IMR-90 (cell line): Measurements from ENCODE around the gene LELP1. TPM values are rescaled to one million over a fixed set of nuclear protein-coding genes. Genes with fewer than 3 reads are reported as not detected.

Experiments
- ATAC-seq: fragments of 200-7000 bp; cut with Tn5 transposase; 2 replicates; pipeline ENCODE4 v1.9.1; 2020; ENCODE audit warnings: low read depth, mild to moderate bottlenecking, moderate library complexity
- BruUV-seq: library from RNA; stranded (reverse); fragments of 400-500 nt; replicated peaks from 2 replicates; lab custom pipeline; 2021; lab: Mats Ljungman, UMichigan
- CTCF ChIA-PET: fragments of 300-600 bp; formaldehyde crosslinking; extraction: SDS; loops from one replicate; lab custom pipeline; 2021; ENCODE audit warnings: antibody characterized with exemption; lab: Yijun Ruan, JAX
- POLR2A ChIA-PET: fragments of 300-600 bp; sonication (Branson Sonifier 250); formaldehyde crosslinking; loops from one replicate; lab custom pipeline; 2022; ENCODE audit warnings: antibody characterized with exemption; ENCODE audit not compliant: unreplicated experiment; lab: Charles Lee
- DNase-seq: peaks from one replicate; pipeline ENCODE4 v3.0.0; 2013
- H2AFZ ChIP-seq: replicated peaks from 2 replicates; pipeline ENCODE3; 2013; ENCODE audit warnings: low read length, mild to moderate bottlenecking; ENCODE audit not compliant: poor library complexity
- H2AK5ac ChIP-seq: 2 replicates; pipeline ENCODE4 v1.6.1; 2013; ENCODE audit warnings: low read depth, low read length, inconsistent platforms
- H2AK9ac ChIP-seq: replicated peaks from 2 replicates; pipeline ENCODE3; 2013; ENCODE audit warnings: mild to moderate bottlenecking, low read depth, low read length, moderate library complexity; ENCODE audit not compliant: poor library complexity
- H2BK120ac ChIP-seq: 2 replicates; pipeline ENCODE4 v1.6.1; 2013; ENCODE audit warnings: low read depth, low read length, inconsistent platforms
- H2BK15ac ChIP-seq: 3 replicates; pipeline ENCODE4 v1.6.1; 2013; ENCODE audit warnings: low read depth, low read length, inconsistent platforms
- H2BK20ac ChIP-seq: 2 replicates; pipeline ENCODE4 v1.6.1; 2013; ENCODE audit warnings: low read depth, mild to moderate bottlenecking, inconsistent platforms, low read length, moderate library complexity
- H2BK5ac ChIP-seq: 2 replicates; pipeline ENCODE4 v1.6.1; 2013; ENCODE audit warnings: mild to moderate bottlenecking, low read depth, low read length, inconsistent platforms; ENCODE audit not compliant: poor library complexity, severe bottlenecking
- H3K14ac ChIP-seq: replicated peaks from 2 replicates; pipeline ENCODE4 v1.6.1; 2013; ENCODE audit warnings: low read depth, low read length, inconsistent platforms
- H3K18ac ChIP-seq: 2 replicates; pipeline ENCODE4 v1.6.1; 2013; ENCODE audit warnings: low read depth, low read length, control low read depth
- H3K23ac ChIP-seq: 2 replicates; pipeline ENCODE4 v1.6.1; 2013; ENCODE audit warnings: low read depth, low read length, inconsistent platforms
- H3K27ac ChIP-seq: 2 replicates; pipeline ENCODE4 v1.5.1; 2013; ENCODE audit warnings: mild to moderate bottlenecking, control low read depth, low read length; ENCODE audit not compliant: insufficient read depth
- H3K27me3 ChIP-seq: 2 replicates; pipeline ENCODE4 v1.6.1; 2013; ENCODE audit warnings: low read length; ENCODE audit not compliant: control insufficient read depth, insufficient read depth
- H3K36me3 ChIP-seq: 2 replicates; pipeline ENCODE4 v1.6.1; 2013; ENCODE audit warnings: low read length, mixed read lengths; ENCODE audit not compliant: control insufficient read depth, insufficient read depth
- H3K4ac ChIP-seq: 2 replicates; pipeline ENCODE4 v1.6.1; 2013; ENCODE audit warnings: low read depth, low read length, inconsistent platforms
- H3K4me1 ChIP-seq: 2 replicates; pipeline ENCODE4 v1.6.1; 2013; ENCODE audit warnings: low read length, mixed read lengths; ENCODE audit not compliant: control insufficient read depth, insufficient read depth
- H3K4me2 ChIP-seq: 2 replicates; pipeline ENCODE4 v1.6.1; 2013; ENCODE audit warnings: low read depth, mild to moderate bottlenecking, control low read depth, low read length, moderate library complexity
- H3K4me3 ChIP-seq: 2 replicates; pipeline ENCODE4 v1.5.1; 2013; ENCODE audit warnings: low read depth, mild to moderate bottlenecking, control low read depth, low read length, moderate library complexity; ENCODE audit not compliant: insufficient read depth
- H3K56ac ChIP-seq: 2 replicates; pipeline ENCODE4 v1.6.1; 2013; ENCODE audit warnings: low read length, inconsistent platforms; ENCODE audit not compliant: insufficient read depth; ENCODE audit errors: extremely low read depth
- H3K79me1 ChIP-seq, 2 experiments: 2 replicates each; pipeline ENCODE4 v1.6.1; 2013; ENCODE audit warnings: low read length in 2 of 2, inconsistent platforms in 1 of 2, low read depth in 1 of 2
- H3K9ac ChIP-seq: 2 replicates; pipeline ENCODE4 v1.6.1; 2013; ENCODE audit warnings: low read depth, low read length, control low read depth
- H3K9me1 ChIP-seq: 2 replicates; pipeline ENCODE4 v1.6.1; 2013; ENCODE audit warnings: low read length, inconsistent platforms; ENCODE audit not compliant: insufficient read depth
- H3K9me3 ChIP-seq: 2 replicates; pipeline ENCODE4 v1.6.1; 2013; ENCODE audit warnings: low read length; ENCODE audit not compliant: control insufficient read depth, insufficient read depth
- H4K20me1 ChIP-seq: 2 replicates; pipeline ENCODE4 v1.6.1; 2013; ENCODE audit warnings: low read length, inconsistent platforms; ENCODE audit not compliant: insufficient read depth
- H4K5ac ChIP-seq: 2 replicates; pipeline ENCODE4 v1.6.1; 2013; ENCODE audit warnings: mild to moderate bottlenecking, low read depth, low read length, control low read depth
- H4K8ac ChIP-seq, 2 experiments: 2 replicates each; pipeline ENCODE4 v1.6.1; 2013; ENCODE audit warnings: low read depth in 2 of 2, low read length in 2 of 2, control low read depth in 1 of 2, inconsistent platforms in 1 of 2
- H4K91ac ChIP-seq: 2 replicates; pipeline ENCODE4 v1.6.1; 2013; ENCODE audit warnings: low read depth, low read length, inconsistent platforms; ENCODE audit not compliant: insufficient read depth
- BHLHE40 ChIP-seq: fragments of 150-350 bp; IDR thresholded peaks from 2 replicates; pipeline ENCODE4 v1.6.1; 2016; ENCODE audit warnings: mild to moderate bottlenecking, low read depth, low read length
- FOS ChIP-seq: fragments of 150-350 bp; IDR thresholded peaks from 2 replicates; pipeline ENCODE4 v1.6.1; 2016; ENCODE audit warnings: low read depth, low read length
- MAFK ChIP-seq: IDR thresholded peaks from 2 replicates; pipeline ENCODE4 v1.6.1; 2012; ENCODE audit warnings: low read depth, low read length, improper control_type of control experiment
- NFE2L2 ChIP-seq: fragments of 150-350 bp; IDR thresholded peaks from 2 replicates; pipeline ENCODE4 v1.6.1; 2016; ENCODE audit warnings: low read depth, mild to moderate bottlenecking, low read length
- POLR2A ChIP-seq: IDR thresholded peaks from 2 replicates; pipeline ENCODE4 v1.6.1; 2012; ENCODE audit warnings: mild to moderate bottlenecking, low read depth, low read length
- SMC3 ChIP-seq: fragments of 150-350 bp; IDR thresholded peaks from 2 replicates; pipeline ENCODE4 v1.6.1; 2016; ENCODE audit warnings: low read depth, mild to moderate bottlenecking, antibody characterized with exemption, low read length, moderate library complexity
- WGBS, 2 experiments: methylation state at CpG; one replicate each; pipeline versions ENCODE4 v1.1.5 to v1.1.7; 2013; ENCODE audit warnings: missing lambda C conversion rate in 2 of 2; ENCODE audit not compliant: insufficient read length in 1 of 2; ENCODE audit errors: extremely low coverage in 2 of 2; 5-methylcytosine and 5-hydroxymethylcytosine counted together
- dilution Hi-C: fragments of 300-500 bp; cut with HindIII; formaldehyde crosslinking; loops from one replicate; pipeline ENCODE4 v1.14.3; 2018; ENCODE audit warnings: low sequenced_read_pairs; ENCODE audit not compliant: unreplicated experiment
- in situ Hi-C: fragments of 300-500 bp; cut with MboI; formaldehyde crosslinking; loops from 3 replicates; pipeline ENCODE4 v1.14.3; 2019; ENCODE audit warnings: low sequenced_read_pairs, inconsistent platforms, mixed read lengths
- intact Hi-C: fragments of 100-400 bp; cut with micrococcal nuclease; formaldehyde crosslinking; loops from 2 replicates; pipeline ENCODE4 v1.10.0; 2022
- polyA plus RNA-seq, 3 experiments: library from polyadenylated mRNA; depleted of rRNA; stranded (reverse); fragments of >200 nt; gene quantifications; 2 replicates each; pipeline ENCODE4 v1.2.3, GENCODE V29; 2012; ENCODE audit warnings: low replicate concordance in 1 of 3
- total RNA-seq: library from RNA; depleted of rRNA; stranded (reverse); fragments of >200 nt; gene quantifications from 2 replicates; pipeline ENCODE4 v1.2.3, GENCODE V29; 2012
- TF ChIP-seq, protein P1 (sequence below): conservative IDR thresholded peaks from 2 replicates; pipeline ENCODE4 v1.5.1; 2012; ENCODE audit warnings: mild to moderate bottlenecking, low read depth, low read length, improper control_type of control experiment

Gene LELP1
- total and polyA plus RNA-seq, 2 of the 4 experiments (the other 2 are of a cell fraction), result not detected

DNA sequence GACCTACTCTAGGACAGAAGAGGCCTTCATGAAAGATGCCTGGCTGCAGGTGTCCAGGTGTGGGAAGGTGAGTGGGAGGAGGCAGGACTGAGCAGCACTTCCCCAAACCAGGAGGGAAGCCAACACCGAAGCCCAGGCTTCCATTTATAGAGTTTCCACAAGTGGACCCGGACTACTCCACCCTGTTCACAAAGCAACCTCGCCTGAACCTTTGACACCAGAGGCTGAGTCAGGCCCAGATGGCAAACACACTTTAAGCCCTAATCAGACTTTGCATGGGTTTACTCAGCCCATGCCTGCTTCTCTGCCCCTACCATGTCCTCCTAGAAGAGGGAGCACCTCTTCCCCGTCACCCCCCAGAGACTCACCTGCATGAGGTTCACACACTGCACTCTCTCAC lies 28.1 kb downstream of the LELP1 start:
- dilution Hi-C loops, result no loop called here
- no peak overlapping the region for H2AK9ac ChIP-seq
- intact Hi-C loops, result no loop called here
- H2AK5ac ChIP-seq, result no peak overlapping the region
- no peak overlapping the region for H2AFZ ChIP-seq
- no peaks in the 10 kb centered on the region for H3K4me1 ChIP-seq
- TF ChIP-seq NFE2L2, result no peak
- TF ChIP-seq FOS, result no peak
- TF ChIP-seq, protein P1, sequence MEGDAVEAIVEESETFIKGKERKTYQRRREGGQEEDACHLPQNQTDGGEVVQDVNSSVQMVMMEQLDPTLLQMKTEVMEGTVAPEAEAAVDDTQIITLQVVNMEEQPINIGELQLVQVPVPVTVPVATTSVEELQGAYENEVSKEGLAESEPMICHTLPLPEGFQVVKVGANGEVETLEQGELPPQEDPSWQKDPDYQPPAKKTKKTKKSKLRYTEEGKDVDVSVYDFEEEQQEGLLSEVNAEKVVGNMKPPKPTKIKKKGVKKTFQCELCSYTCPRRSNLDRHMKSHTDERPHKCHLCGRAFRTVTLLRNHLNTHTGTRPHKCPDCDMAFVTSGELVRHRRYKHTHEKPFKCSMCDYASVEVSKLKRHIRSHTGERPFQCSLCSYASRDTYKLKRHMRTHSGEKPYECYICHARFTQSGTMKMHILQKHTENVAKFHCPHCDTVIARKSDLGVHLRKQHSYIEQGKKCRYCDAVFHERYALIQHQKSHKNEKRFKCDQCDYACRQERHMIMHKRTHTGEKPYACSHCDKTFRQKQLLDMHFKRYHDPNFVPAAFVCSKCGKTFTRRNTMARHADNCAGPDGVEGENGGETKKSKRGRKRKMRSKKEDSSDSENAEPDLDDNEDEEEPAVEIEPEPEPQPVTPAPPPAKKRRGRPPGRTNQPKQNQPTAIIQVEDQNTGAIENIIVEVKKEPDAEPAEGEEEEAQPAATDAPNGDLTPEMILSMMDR, result no peak
- TF ChIP-seq MAFK, result no peak
- no peak for TF ChIP-seq POLR2A
- TF ChIP-seq SMC3, result no peak
- no peak for TF ChIP-seq BHLHE40
- no peak overlapping the region for H3K4me3 ChIP-seq
- CTCF ChIA-PET, result interaction anchor here (0.5 kb wide), 1 partner anchor 19 kb away, joined by 3 read pairs; no protein-coding TSS in a partner anchor
- no peaks in the 10 kb centered on the region for H3K9me3 ChIP-seq
- H3K14ac ChIP-seq, result no peak overlapping the region
- H3K36me3 ChIP-seq, result no peaks in the 10 kb centered on the region
- H2BK120ac ChIP-seq, result no peak overlapping the region
- H2BK20ac ChIP-seq, result no peak overlapping the region
- H4K91ac ChIP-seq, result no peak overlapping the region
- no peak overlapping the region for H3K9ac ChIP-seq
- H3K23ac ChIP-seq, result no peak overlapping the region
- H3K27ac ChIP-seq, result no peak overlapping the region
- no CpG with 5 or more reads among the region's 4 CpGs for WGBS, 2 experiments
- DNase-seq (no peak), ATAC-seq (no peak)
- H4K20me1 ChIP-seq, result no peaks in the 10 kb centered on the region
- no peak overlapping the region for H3K4me2 ChIP-seq
- H2BK5ac ChIP-seq, result no peak overlapping the region
- no peak overlapping the region for H3K56ac ChIP-seq
- H3K27me3 ChIP-seq, result no peaks in the 10 kb centered on the region
- no TSS peak for BruUV-seq
- no peak overlapping the region for H3K18ac ChIP-seq
- no peaks in the 10 kb centered on the region for H3K79me1 ChIP-seq
- no peak overlapping the region for H2BK15ac ChIP-seq
- no peak overlapping the region for H4K5ac ChIP-seq
- H3K4ac ChIP-seq, result no peak overlapping the region
- no peak overlapping the region for H4K8ac ChIP-seq
- H3K9me1 ChIP-seq, result no peaks in the 10 kb centered on the region
- POLR2A ChIA-PET, result no interaction called here
- in situ Hi-C loops, result no loop called here
